Muscle layer of duodenum (tissue), 2 donors: ENCODE measurements around the gene CFI.

ENCODE experiments used
- H3K27ac ChIP-seq: one replicate; pipeline ENCODE4 v1.7.0; 2013; ENCODE audit warnings: mild to moderate bottlenecking, low read length
- H3K27me3 ChIP-seq: one replicate; pipeline ENCODE4 v1.7.0; 2013; ENCODE audit warnings: low read depth, mild to moderate bottlenecking, control low read depth, low read length
- H3K36me3 ChIP-seq, 2 donors: one replicate each; pipeline ENCODE4 v1.7.0; 2013; ENCODE audit warnings: low read length in 2 of 2, control low read depth in 1 of 2, mild to moderate bottlenecking in 1 of 2; ENCODE audit not compliant: insufficient read depth in 2 of 2, control insufficient read depth in 1 of 2
- H3K4me1 ChIP-seq, 2 donors: one replicate each; pipeline ENCODE4 v1.7.0; 2013; ENCODE audit warnings: low read length in 2 of 2, mild to moderate bottlenecking in 2 of 2, control low read depth in 1 of 2, moderate library complexity in 1 of 2; ENCODE audit not compliant: insufficient read depth in 2 of 2, control insufficient read depth in 1 of 2
- H3K4me3 ChIP-seq, 2 donors: one replicate each; pipeline ENCODE4 v1.7.0; 2013; ENCODE audit warnings: low read length in 2 of 2, low read depth in 1 of 2, mild to moderate bottlenecking in 1 of 2
- H3K9me3 ChIP-seq, 2 donors: one replicate each; pipeline ENCODE4 v1.7.0; 2013; ENCODE audit warnings: low read length in 2 of 2, control low read depth in 1 of 2, mild to moderate bottlenecking in 1 of 2; ENCODE audit not compliant: control insufficient read depth in 1 of 2
- donor health status: healthy.

Gene CFI

GRCh38 chr4:109729718-109730618 is 71.8 kb downstream of the CFI start, which contains the start of gene PLA2G12A:
TSS of gene PLA2G12A (minus strand) at chr4:109730070. CDS start at chr4:109729809, 261 bp downstream.
- Histone ChIP-seq H3K27me3 (no peaks in the 10 kb centered on the region), H3K4me1 (peaks cover 0 to 9% of the 10 kb centered on the region in 2 donors), H3K9me3 (no peaks in the 10 kb centered on the region), H3K27ac (peak within 1 kb of the TSS; percentile 91), H3K36me3 (no peaks in the 10 kb centered on the region), H3K4me3 (peak within 1 kb of the TSS; percentile 94 to 95)

GRCh38 chr4:109729117-109729717 is 72.6 kb downstream of the CFI start:
- H3K36me3 ChIP-seq: no peaks in the 10 kb centered on the region
- peak overlapping the region; percentile 46 for H3K27ac ChIP-seq
- peaks cover 0 to 9% of the 10 kb centered on the region in 2 donors for H3K4me1 ChIP-seq
- H3K27me3 ChIP-seq: no peaks in the 10 kb centered on the region
- H3K4me3 ChIP-seq: peak overlapping the region; percentile 84 to 95
- no peaks in the 10 kb centered on the region for H3K9me3 ChIP-seq

DNA sequence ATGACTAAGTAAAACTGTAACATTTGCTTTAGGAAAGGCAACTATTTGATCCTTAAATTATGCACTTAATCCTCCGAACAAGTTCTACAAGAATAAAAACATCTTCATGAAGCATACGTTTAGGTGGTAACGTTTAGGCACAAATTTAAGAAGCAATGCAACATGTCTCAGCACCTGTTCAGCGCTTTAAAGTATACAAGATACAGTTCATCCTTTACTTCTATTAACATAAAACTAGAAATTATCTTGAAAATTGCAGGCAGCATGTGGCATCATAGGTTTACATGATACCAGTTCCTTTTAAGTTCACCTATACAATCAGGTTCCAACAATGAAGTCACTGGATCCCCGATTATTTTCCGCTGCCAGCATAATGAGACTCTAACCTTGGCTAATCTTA is 73.4 kb downstream of the CFI start:
- Histone ChIP-seq H3K9me3 (no peaks in the 10 kb centered on the region), H3K4me1 (peaks cover 0 to 9% of the 10 kb centered on the region in 2 donors), H3K4me3 (peak overlapping the region in 1 of 2 donors; percentile 84), H3K36me3 (no peaks in the 10 kb centered on the region), H3K27ac (no peak overlapping the region), H3K27me3 (no peaks in the 10 kb centered on the region)

- Histone ChIP-seq H3K36me3 (no peaks in the 10 kb centered on the region), H3K27ac (no peak overlapping the region), H3K27me3 (no peaks in the 10 kb centered on the region), H3K4me1 (no peaks in the 10 kb centered on the region), H3K9me3 (no peaks in the 10 kb centered on the region), H3K4me3 (no peak overlapping the region)
Observed at GRCh38 chr4:109723110-109723509, 78.7 kb downstream of the CFI start.

- no peaks in the 10 kb centered on the region for H3K27me3 ChIP-seq
- H3K27ac ChIP-seq: no peak overlapping the region
- no peaks in the 10 kb centered on the region for H3K36me3 ChIP-seq
- H3K4me3 ChIP-seq: no peak overlapping the region
- no peaks in the 10 kb centered on the region for H3K9me3 ChIP-seq
- no peaks in the 10 kb centered on the region for H3K4me1 ChIP-seq
Observed at GRCh38 chr4:109722357-109722756, 79.4 kb downstream of the CFI start.

DNA sequence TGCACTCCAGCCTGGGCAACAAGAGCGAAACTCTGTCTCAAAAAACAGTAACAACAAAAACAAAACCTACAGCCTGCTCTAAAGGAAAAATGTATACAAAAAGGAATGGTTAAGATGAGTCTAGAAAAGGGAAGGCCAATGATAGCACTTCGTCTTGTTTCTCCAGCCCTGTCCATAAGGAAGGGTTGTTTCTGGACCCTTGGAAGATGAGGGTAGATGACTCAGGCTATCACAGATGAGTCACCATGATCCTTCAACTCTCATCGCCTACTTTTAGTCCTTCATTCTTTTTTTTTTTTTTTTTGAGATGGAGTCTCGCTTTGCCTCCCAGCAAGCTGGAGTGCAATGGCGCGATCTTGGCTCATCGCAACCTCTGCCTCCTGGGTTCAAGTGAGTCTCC is 80.8 kb downstream of the CFI start:
- no peaks in the 10 kb centered on the region for H3K9me3 ChIP-seq
- peaks cover 9% of the 10 kb centered on the region in 2 donors for H3K36me3 ChIP-seq
- no peaks in the 10 kb centered on the region for H3K4me1 ChIP-seq
- H3K27ac ChIP-seq: no peak overlapping the region
- no peak overlapping the region for H3K4me3 ChIP-seq
- no peaks in the 10 kb centered on the region for H3K27me3 ChIP-seq

GRCh38 chr4:109719604-109720003 is 82.2 kb downstream of the CFI start:
- Histone ChIP-seq H3K9me3 (no peaks in the 10 kb centered on the region), H3K27ac (no peak overlapping the region), H3K4me1 (no peaks in the 10 kb centered on the region), H3K27me3 (no peaks in the 10 kb centered on the region), H3K36me3 (peaks cover 9 to 13% of the 10 kb centered on the region in 2 donors), H3K4me3 (no peak overlapping the region)

DNA sequence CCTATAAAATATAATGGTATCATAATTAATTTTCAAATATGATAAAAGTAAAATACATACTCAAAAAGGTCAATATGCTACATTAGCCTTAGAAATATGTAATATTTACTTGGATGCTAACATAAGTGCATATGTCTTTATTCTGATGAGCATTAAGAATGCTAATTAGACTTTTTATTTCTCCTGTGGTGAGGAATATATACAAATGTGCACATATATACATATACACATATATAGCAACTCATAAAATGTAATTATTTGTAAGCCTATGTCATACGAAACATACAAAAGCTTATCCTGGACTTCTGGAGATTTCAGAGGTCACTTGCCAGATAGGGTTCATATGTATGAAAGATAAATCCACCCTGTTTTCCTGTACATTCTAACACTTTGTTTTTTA is 83.0 kb downstream of the CFI start:
- Histone ChIP-seq H3K4me1 (no peaks in the 10 kb centered on the region), H3K27ac (no peak overlapping the region), H3K4me3 (no peak overlapping the region), H3K36me3 (peaks cover 9 to 20% of the 10 kb centered on the region in 2 donors), H3K9me3 (no peaks in the 10 kb centered on the region), H3K27me3 (no peaks in the 10 kb centered on the region)

DNA sequence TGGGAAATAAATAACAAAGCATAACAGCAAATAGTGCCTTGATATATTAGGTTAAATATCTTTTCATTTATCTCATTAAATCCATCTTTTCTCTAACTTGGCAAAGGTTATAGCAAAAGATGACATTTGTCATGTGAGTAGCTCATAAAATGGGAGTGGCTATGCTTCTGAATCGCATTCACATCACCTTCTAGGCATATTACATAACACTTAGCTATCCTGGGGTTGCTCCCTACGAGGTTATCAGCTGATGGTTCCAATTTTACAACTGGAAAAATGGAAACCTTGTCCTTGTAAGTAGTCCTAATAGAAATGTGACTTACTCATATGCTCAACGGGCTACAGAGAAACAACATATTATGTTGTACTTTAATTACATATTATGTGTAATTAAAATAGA is 88.3 kb downstream of the CFI start:
- H3K27me3 ChIP-seq: no peaks in the 10 kb centered on the region
- no peaks in the 10 kb centered on the region for H3K4me1 ChIP-seq
- no peak overlapping the region for H3K27ac ChIP-seq
- no peak overlapping the region for H3K4me3 ChIP-seq
- H3K36me3 ChIP-seq: peaks cover 18 to 30% of the 10 kb centered on the region in 2 donors
- no peaks in the 10 kb centered on the region for H3K9me3 ChIP-seq

DNA sequence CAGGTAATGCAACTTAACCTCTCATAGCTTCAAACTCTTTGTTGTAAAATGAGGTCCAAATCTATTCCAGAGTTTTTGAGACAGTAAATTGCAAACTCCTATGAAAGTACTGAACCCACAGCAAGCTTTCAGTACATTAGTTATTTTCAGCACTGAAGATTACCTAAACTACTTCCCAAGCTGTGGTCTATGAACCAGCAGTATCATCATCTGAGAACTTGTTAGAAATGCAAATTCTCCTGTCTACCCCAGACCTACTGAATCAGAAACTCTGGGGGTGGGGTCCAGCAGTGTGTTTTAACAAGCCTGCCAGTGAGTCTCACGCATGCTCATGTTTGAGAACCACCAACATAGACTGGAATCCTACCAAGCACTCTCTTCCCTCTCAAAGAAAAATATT is 92.8 kb downstream of the CFI start:
- Histone ChIP-seq H3K27ac (no peak overlapping the region), H3K4me1 (no peaks in the 10 kb centered on the region), H3K4me3 (no peak overlapping the region), H3K36me3 (peaks cover 9 to 12% of the 10 kb centered on the region in 2 donors), H3K9me3 (no peaks in the 10 kb centered on the region), H3K27me3 (no peaks in the 10 kb centered on the region)

- no peaks in the 10 kb centered on the region for H3K9me3 ChIP-seq
Observed at GRCh38 chr4:109708435-109708834, 93.4 kb downstream of the CFI start.

More at GRCh38 chr4:109708435-109708834, 93.4 kb downstream of the CFI start:
- H3K4me1 ChIP-seq: no peaks in the 10 kb centered on the region
- no peaks in the 10 kb centered on the region for H3K27me3 ChIP-seq
- H3K36me3 ChIP-seq: peaks cover 6 to 7% of the 10 kb centered on the region in 2 donors
- no peak overlapping the region for H3K27ac ChIP-seq
- H3K4me3 ChIP-seq: no peak overlapping the region
